ENCODE data around the gene CDSN. TPM values are rescaled to one million over a fixed set of nuclear protein-coding genes. Genes with fewer than 3 reads are reported as not detected.

Gene CDSN
- total and polyA plus RNA-seq, 2 experiments from 2014 or later = not detected

- no peaks in the 10 kb centered on the region for H3K9me3 ChIP-seq (ENCODE audit: low read depth)
- H3K4me3 ChIP-seq = no peak overlapping the region
- 0 out of 2 replicates have a peak, but pooled peaks cover 3% of the 10 kb centered on the region for H3K4me1 ChIP-seq (ENCODE audit: insufficient read depth)
- H3K27ac ChIP-seq = no peak overlapping the region
- in situ Hi-C loops (cut with MboI) = no loop called here
- H3K27me3 ChIP-seq (replicated peaks; ENCODE audit: insufficient read depth) = no peaks in the 10 kb centered on the region
- H3K9ac ChIP-seq = no peak overlapping the region
- H3K9me2 ChIP-seq (ENCODE audit: insufficient read depth) = no peaks in the 10 kb centered on the region
- peaks cover 6% of the 10 kb centered on the region for H3F3A ChIP-seq (ENCODE audit: insufficient read depth)
- TF ChIP-seq EZH2phosphoT487 (IDR thresholded peaks at IDR 0.05; ENCODE audit: insufficient read depth, low read depth) (no peak), EZH2 (IDR thresholded peaks at IDR 0.05; ENCODE audit: insufficient read depth, poor library complexity, severe bottlenecking) (no peak)
- no peaks in the 10 kb centered on the region for H4K20me1 ChIP-seq (ENCODE audit: insufficient read depth)
- no peak overlapping the region for H3K4me2 ChIP-seq (ENCODE audit: unreplicated experiment)
- peaks cover 15% of the 10 kb centered on the region for H3K79me2 ChIP-seq (ENCODE audit: insufficient read depth)
- no peak overlapping the region for H2AFZ ChIP-seq
- DNase-seq = no peak
- H3K36me3 ChIP-seq (ENCODE audit: low read depth) = no peaks in the 10 kb centered on the region
These were observed 43.7 kb upstream of the CDSN start for GRCh38 chr6:31163922-31164321.

- Histone ChIP-seq H4K20me1 (ENCODE audit: insufficient read depth) (no peaks in the 10 kb centered on the region), H3K36me3 (ENCODE audit: low read depth) (no peaks in the 10 kb centered on the region), H3K4me2 (ENCODE audit: unreplicated experiment) (no peak overlapping the region), H3K9me2 (ENCODE audit: insufficient read depth) (no peaks in the 10 kb centered on the region), H3K79me2 (ENCODE audit: insufficient read depth) (peaks cover 15% of the 10 kb centered on the region), H2AFZ (no peak overlapping the region), H3K27ac (no peak overlapping the region), H3K9ac (no peak overlapping the region), H3K4me1 (ENCODE audit: insufficient read depth) (0 out of 2 replicates have a peak, but pooled peaks cover 3% of the 10 kb centered on the region), H3K9me3 (ENCODE audit: low read depth) (no peaks in the 10 kb centered on the region), H3K4me3 (no peak overlapping the region), H3F3A (ENCODE audit: insufficient read depth) (peaks cover 4% of the 10 kb centered on the region; the same call in 1 of the 2 replicates), H3K27me3 (replicated peaks; ENCODE audit: insufficient read depth) (no peaks in the 10 kb centered on the region)
- WGBS, 2 experiments (ENCODE audit: low coverage in 1 of 2, low lambda C conversion rate in 2 of 2, missing lambda C conversion rate in 2 of 2) = 88 to 92% methylated on average over 13 of the region's 13 CpGs
- in situ Hi-C loops (cut with MboI) = no loop called here
- no peak for TF ChIP-seq EZH2phosphoT487 (IDR thresholded peaks at IDR 0.05; ENCODE audit: insufficient read depth, low read depth)
- no peak for TF ChIP-seq EZH2 (IDR thresholded peaks at IDR 0.05; ENCODE audit: insufficient read depth, poor library complexity, severe bottlenecking)
- no peak for DNase-seq
These were observed 42.4 kb upstream of the CDSN start for GRCh38 chr6:31162463-31163165.

- H3K9ac ChIP-seq = no peak overlapping the region
- TF ChIP-seq EZH2phosphoT487 (IDR thresholded peaks at IDR 0.05; ENCODE audit: insufficient read depth, low read depth) (no peak), EZH2 (IDR thresholded peaks at IDR 0.05; ENCODE audit: insufficient read depth, poor library complexity, severe bottlenecking) (no peak)
- no peak overlapping the region for H3K4me2 ChIP-seq (ENCODE audit: unreplicated experiment)
- H3K27me3 ChIP-seq (replicated peaks; ENCODE audit: insufficient read depth) = no peaks in the 10 kb centered on the region
- H3K4me3 ChIP-seq = no peak overlapping the region
- H3K9me3 ChIP-seq (ENCODE audit: low read depth) = no peaks in the 10 kb centered on the region
- H2AFZ ChIP-seq = no peak overlapping the region
- peaks cover 15% of the 10 kb centered on the region for H3K79me2 ChIP-seq (ENCODE audit: insufficient read depth)
- 90 to 91% methylated on average over 17 to 19 of the region's 19 CpGs for WGBS, 2 experiments (ENCODE audit: low coverage in 1 of 2, low lambda C conversion rate in 2 of 2, missing lambda C conversion rate in 2 of 2)
- H3K4me1 ChIP-seq (ENCODE audit: insufficient read depth) = 0 out of 2 replicates have a peak, but pooled peaks cover 3% of the 10 kb centered on the region
- in situ Hi-C loops (cut with MboI) = no loop called here
- no peak overlapping the region for H3K27ac ChIP-seq
- no peaks in the 10 kb centered on the region for H3K36me3 ChIP-seq (ENCODE audit: low read depth)
- H3K9me2 ChIP-seq (ENCODE audit: insufficient read depth) = no peaks in the 10 kb centered on the region
- peaks cover 4% of the 10 kb centered on the region; the same call in 1 of the 2 replicates for H3F3A ChIP-seq (ENCODE audit: insufficient read depth)
- DNase-seq = no peak
- no peaks in the 10 kb centered on the region for H4K20me1 ChIP-seq (ENCODE audit: insufficient read depth)
These were observed 41.2 kb upstream of the CDSN start for GRCh38 chr6:31161216-31162126.

Measured in GM23248 (cell line).